ENCODE results near the gene ZFAND2B.
"Not testable (repeated sequence)": the region's sequence is repeated elsewhere in the genome, so short reads cannot be mapped to it uniquely, and the experiment has no call there.

ZFAND2B gene

GRCh38 chr2:219250049-219250781, 43.6 kb downstream of the ZFAND2B start:
- DNase-seq (ENCODE audit: low read depth, low spot score) = no peak

- no peak for DNase-seq (ENCODE audit: low read depth, low spot score)
Observed at GRCh38 chr2:219251656-219252055, 45.1 kb downstream of the ZFAND2B start.

GRCh38 chr2:219252084-219252483, 45.5 kb downstream of the ZFAND2B start:
- no peak for DNase-seq (ENCODE audit: low read depth, low spot score)

- DNase-seq (ENCODE audit: low read depth, low spot score) = no peak
Observed at GRCh38 chr2:219252570-219252899, 46.0 kb downstream of the ZFAND2B start.

GRCh38 chr2:219252900-219253752, 46.5 kb downstream of the ZFAND2B start, which contains the start of gene TUBA4B:
Gene TUBA4B, plus strand, starts transcription at chr2:219253243. Its CDS starts 165 bp downstream, at chr2:219253408.
- DNase-seq (ENCODE audit: low read depth, low spot score) = peak; percentile 52

GRCh38 chr2:219253753-219254589, 47.4 kb downstream of the ZFAND2B start, which contains the start of gene TUBA4A:
Gene TUBA4A, minus strand, starts transcription at chr2:219253918. Its CDS starts 60 bp downstream, at chr2:219253858.
- DNase-seq (ENCODE audit: low read depth, low spot score) = peak; percentile 78

- DNase-seq (ENCODE audit: low read depth, low spot score) = no peak
Observed at GRCh38 chr2:219254590-219255201, 48.1 kb downstream of the ZFAND2B start.

- DNase-seq (ENCODE audit: low read depth, low spot score) = not testable (repeated sequence)
Observed at GRCh38 chr2:219258942-219259341, 52.4 kb downstream of the ZFAND2B start.

Measured in ELF-1 (cell line).